ENCODE data around the gene FANCC. TPM values are rescaled to one million over a fixed set of nuclear protein-coding genes. Genes with fewer than 3 reads are reported as not detected.

FANCC gene
- total and polyA plus RNA-seq, 2 experiments from 2014 or later = 5.0 to 5.3 TPM

DNA sequence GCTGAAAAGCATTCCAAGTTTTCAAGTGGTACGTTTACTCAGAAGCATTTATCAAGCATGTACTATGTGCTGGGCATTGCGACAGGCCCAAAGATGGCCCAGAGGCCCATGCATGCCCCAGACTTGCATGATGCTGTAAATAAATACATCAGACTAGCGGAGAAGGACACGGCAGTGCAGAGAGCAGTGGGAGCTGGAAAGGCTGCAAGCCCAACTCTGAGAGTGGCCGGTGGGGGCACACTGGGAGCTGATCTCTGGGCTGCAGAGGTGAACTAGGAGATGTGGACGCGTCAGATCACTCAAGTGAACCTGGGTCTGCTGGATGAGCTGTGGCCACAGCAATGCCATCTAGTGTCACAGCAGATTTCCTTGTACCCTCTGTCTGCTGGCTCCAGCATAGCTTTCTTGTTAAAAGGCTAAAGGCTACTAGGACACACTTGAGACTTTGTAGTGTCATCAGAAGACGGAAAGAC, 246.9 kb downstream of the FANCC start:
- Histone ChIP-seq H3K9ac (no peak overlapping the region), H4K20me1 (ENCODE audit: insufficient read depth) (peaks cover 21% of the 10 kb centered on the region; the same call in 1 of the 2 replicates), H3K27ac (no peak overlapping the region; the same call in 1 of the 2 replicates), H3K4me1 (ENCODE audit: insufficient read depth) (peaks cover 23% of the 10 kb centered on the region), H3K36me3 (ENCODE audit: low read depth) (peaks cover 61% of the 10 kb centered on the region), H3F3A (ENCODE audit: insufficient read depth) (peaks cover 79% of the 10 kb centered on the region), H2AFZ (no peak overlapping the region), H3K4me2 (ENCODE audit: unreplicated experiment) (no peak overlapping the region), H3K9me3 (ENCODE audit: low read depth) (no peaks in the 10 kb centered on the region), H3K4me3 (no peak overlapping the region), H3K79me2 (ENCODE audit: insufficient read depth) (peaks cover 100% of the 10 kb centered on the region), H3K27me3 (replicated peaks; ENCODE audit: insufficient read depth) (no peaks in the 10 kb centered on the region), H3K9me2 (ENCODE audit: insufficient read depth) (no peaks in the 10 kb centered on the region)
- DNase-seq = no peak
- TF ChIP-seq EZH2phosphoT487 (IDR thresholded peaks at IDR 0.05; ENCODE audit: insufficient read depth, low read depth) (no peak), EZH2 (IDR thresholded peaks at IDR 0.05; ENCODE audit: insufficient read depth, poor library complexity, severe bottlenecking) (no peak)
- in situ Hi-C loops (cut with MboI) = no loop called here
- WGBS, 2 experiments (ENCODE audit: low coverage in 1 of 2, low lambda C conversion rate in 2 of 2, missing lambda C conversion rate in 2 of 2) = 78 to 80% methylated on average over 8 of the region's 8 CpGs

DNA sequence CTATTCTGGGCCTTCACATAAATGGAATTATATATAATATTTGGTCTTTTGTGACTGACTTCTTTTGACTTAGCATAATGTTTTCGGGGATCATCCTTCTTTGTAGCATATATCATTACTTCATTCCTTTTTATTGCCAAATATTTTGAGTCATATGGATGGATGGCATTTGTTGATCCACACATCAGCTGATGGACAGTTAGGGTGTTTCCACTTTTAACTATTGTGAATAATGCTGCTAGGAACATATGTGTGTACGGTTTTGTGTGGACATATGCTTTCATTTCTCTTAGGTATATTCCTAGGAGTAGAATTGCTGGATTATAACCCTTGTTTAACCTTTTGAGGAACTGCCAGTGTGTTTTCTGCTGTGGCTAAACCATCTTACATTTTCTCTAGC, 249.6 kb downstream of the FANCC start:
- 48 to 50% methylated on average over 2 of the region's 2 CpGs for WGBS, 2 experiments (ENCODE audit: low coverage in 1 of 2, low lambda C conversion rate in 2 of 2, missing lambda C conversion rate in 2 of 2)
- H3K4me3 ChIP-seq = no peak overlapping the region
- in situ Hi-C loops (cut with MboI) = no loop called here
- peaks cover 21% of the 10 kb centered on the region; the same call in 1 of the 2 replicates for H4K20me1 ChIP-seq (ENCODE audit: insufficient read depth)
- H3K36me3 ChIP-seq (ENCODE audit: low read depth) = peaks cover 61% of the 10 kb centered on the region
- peak overlapping the region; percentile 1 for H3K4me2 ChIP-seq (ENCODE audit: unreplicated experiment)
- H3F3A ChIP-seq (ENCODE audit: insufficient read depth) = peaks cover 82% of the 10 kb centered on the region
- peak overlapping the region; percentile 42 for H3K27ac ChIP-seq
- H3K79me2 ChIP-seq (ENCODE audit: insufficient read depth) = peaks cover 100% of the 10 kb centered on the region
- no peaks in the 10 kb centered on the region for H3K9me2 ChIP-seq (ENCODE audit: insufficient read depth)
- no peak overlapping the region for H2AFZ ChIP-seq
- peaks cover 25% of the 10 kb centered on the region for H3K4me1 ChIP-seq (ENCODE audit: insufficient read depth)
- H3K27me3 ChIP-seq (replicated peaks; ENCODE audit: insufficient read depth) = no peaks in the 10 kb centered on the region
- H3K9ac ChIP-seq = no peak overlapping the region
- TF ChIP-seq EZH2 (IDR thresholded peaks at IDR 0.05; ENCODE audit: insufficient read depth, poor library complexity, severe bottlenecking) = no peak
- TF ChIP-seq EZH2phosphoT487 (IDR thresholded peaks at IDR 0.05; ENCODE audit: insufficient read depth, low read depth) = no peak
- peak; percentile 56 for DNase-seq
- no peaks in the 10 kb centered on the region for H3K9me3 ChIP-seq (ENCODE audit: low read depth)

DNA sequence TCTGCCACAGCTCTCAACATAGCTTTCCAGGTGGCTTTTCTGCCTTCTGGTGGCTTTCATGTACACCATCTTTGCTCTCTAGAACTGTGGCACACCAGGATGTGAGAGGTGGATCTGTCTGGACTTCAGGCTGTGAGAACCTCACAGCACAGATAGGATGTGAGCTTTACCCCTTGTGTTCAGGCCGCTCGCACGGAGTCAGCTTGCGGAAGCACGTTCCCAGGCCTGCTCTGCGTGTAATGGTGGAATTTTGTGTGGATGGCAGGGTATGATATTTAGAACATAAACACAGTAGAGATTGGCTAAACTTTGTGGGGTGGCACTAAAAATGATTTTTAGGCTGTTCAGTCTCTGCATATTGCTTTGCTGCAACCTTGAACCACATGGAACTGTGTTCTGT, 250.5 kb downstream of the FANCC start:
- no peaks in the 10 kb centered on the region for H3K27me3 ChIP-seq (replicated peaks; ENCODE audit: insufficient read depth)
- H3K9me2 ChIP-seq (ENCODE audit: insufficient read depth) = no peaks in the 10 kb centered on the region
- H3K9ac ChIP-seq = no peak overlapping the region
- H3F3A ChIP-seq (ENCODE audit: insufficient read depth) = peaks cover 75% of the 10 kb centered on the region
- H3K79me2 ChIP-seq (ENCODE audit: insufficient read depth) = peaks cover 100% of the 10 kb centered on the region
- no peak for DNase-seq
- peaks cover 66% of the 10 kb centered on the region for H3K36me3 ChIP-seq (ENCODE audit: low read depth)
- peaks cover 21% of the 10 kb centered on the region; the same call in 1 of the 2 replicates for H4K20me1 ChIP-seq (ENCODE audit: insufficient read depth)
- in situ Hi-C loops (cut with MboI) = no loop called here
- TF ChIP-seq EZH2 (IDR thresholded peaks at IDR 0.05; ENCODE audit: insufficient read depth, poor library complexity, severe bottlenecking) (no peak), EZH2phosphoT487 (IDR thresholded peaks at IDR 0.05; ENCODE audit: insufficient read depth, low read depth) (no peak)
- no peak overlapping the region for H3K4me2 ChIP-seq (ENCODE audit: unreplicated experiment)
- no peak overlapping the region for H3K4me3 ChIP-seq
- no peak overlapping the region for H2AFZ ChIP-seq
- H3K27ac ChIP-seq = peak overlapping the region; percentile 42
- peaks cover 25% of the 10 kb centered on the region for H3K4me1 ChIP-seq (ENCODE audit: insufficient read depth)
- 98 to 100% methylated on average over 6 of the region's 6 CpGs for WGBS, 2 experiments (ENCODE audit: low coverage in 1 of 2, low lambda C conversion rate in 2 of 2, missing lambda C conversion rate in 2 of 2)
- no peaks in the 10 kb centered on the region for H3K9me3 ChIP-seq (ENCODE audit: low read depth)

DNA sequence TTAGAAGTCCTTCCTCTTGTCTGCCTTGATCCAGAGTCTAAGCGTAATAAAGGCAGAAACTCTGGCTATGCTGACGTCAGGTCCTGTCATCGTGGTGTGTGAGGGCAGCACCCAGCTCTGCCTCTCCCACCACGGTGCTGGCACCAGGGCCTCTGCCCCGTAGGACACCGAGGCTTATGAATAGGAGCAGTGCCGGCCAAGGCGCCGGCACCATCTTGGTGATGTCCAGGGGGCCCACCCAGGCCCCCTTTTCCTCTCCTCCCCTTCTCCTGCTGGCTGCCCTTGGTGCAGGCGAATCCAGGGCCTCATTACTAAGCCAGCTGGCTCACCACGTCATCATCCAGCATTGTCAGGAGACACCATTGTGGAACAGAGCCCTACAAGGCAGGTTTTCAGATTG, 252.3 kb downstream of the FANCC start:
- Histone ChIP-seq H3K27me3 (replicated peaks; ENCODE audit: insufficient read depth) (no peaks in the 10 kb centered on the region), H3K9ac (0 out of 2 replicates have a peak overlapping the region, but pooled peaks have one; percentile 10), H3K9me2 (ENCODE audit: insufficient read depth) (no peaks in the 10 kb centered on the region), H3K27ac (peak overlapping the region; percentile 42), H3K36me3 (ENCODE audit: low read depth) (peaks cover 77% of the 10 kb centered on the region), H3K4me1 (ENCODE audit: insufficient read depth) (peaks cover 35% of the 10 kb centered on the region), H3K4me3 (no peak overlapping the region), H3K4me2 (ENCODE audit: unreplicated experiment) (no peak overlapping the region), H3K9me3 (ENCODE audit: low read depth) (no peaks in the 10 kb centered on the region), H3F3A (ENCODE audit: insufficient read depth) (peaks cover 76% of the 10 kb centered on the region), H3K79me2 (ENCODE audit: insufficient read depth) (peaks cover 100% of the 10 kb centered on the region), H2AFZ (no peak overlapping the region), H4K20me1 (ENCODE audit: insufficient read depth) (peaks cover 14% of the 10 kb centered on the region; the same call in 1 of the 2 replicates)
- 54 to 71% methylated on average over 7 to 11 of the region's 11 CpGs for WGBS, 2 experiments (ENCODE audit: low coverage in 1 of 2, low lambda C conversion rate in 2 of 2, missing lambda C conversion rate in 2 of 2)
- in situ Hi-C loops (cut with MboI) = no loop called here
- TF ChIP-seq EZH2phosphoT487 (IDR thresholded peaks at IDR 0.05; ENCODE audit: insufficient read depth, low read depth) (no peak), EZH2 (IDR thresholded peaks at IDR 0.05; ENCODE audit: insufficient read depth, poor library complexity, severe bottlenecking) (no peak)
- peak; percentile 45 for DNase-seq
